Measurements from ENCODE around the gene ADSL.
"Not testable (repeated sequence)": the region's sequence is repeated elsewhere in the genome, so short reads cannot be mapped to it uniquely, and the experiment has no call there.

Gene ADSL

DNA sequence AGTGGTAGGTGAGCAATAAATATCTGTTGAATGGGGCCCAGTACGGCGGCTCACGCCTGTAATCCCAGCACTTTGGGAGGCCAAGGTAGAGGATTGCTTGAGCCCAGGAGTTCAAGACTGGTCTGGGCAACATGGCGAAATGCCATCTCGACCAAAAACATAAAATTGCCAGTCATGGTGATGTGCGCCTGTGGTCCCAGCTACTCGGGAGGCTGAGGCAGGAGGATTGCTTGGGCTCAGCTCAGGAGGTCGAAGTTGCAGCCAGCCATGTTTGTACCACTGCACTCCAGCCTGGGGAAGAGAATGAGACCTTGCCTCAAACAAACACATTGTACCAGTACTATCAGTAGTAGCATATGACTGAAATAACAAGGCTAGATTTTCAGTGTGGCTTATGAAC is 28.3 kb downstream of the ADSL start:
- no peak for DNase-seq

DNA sequence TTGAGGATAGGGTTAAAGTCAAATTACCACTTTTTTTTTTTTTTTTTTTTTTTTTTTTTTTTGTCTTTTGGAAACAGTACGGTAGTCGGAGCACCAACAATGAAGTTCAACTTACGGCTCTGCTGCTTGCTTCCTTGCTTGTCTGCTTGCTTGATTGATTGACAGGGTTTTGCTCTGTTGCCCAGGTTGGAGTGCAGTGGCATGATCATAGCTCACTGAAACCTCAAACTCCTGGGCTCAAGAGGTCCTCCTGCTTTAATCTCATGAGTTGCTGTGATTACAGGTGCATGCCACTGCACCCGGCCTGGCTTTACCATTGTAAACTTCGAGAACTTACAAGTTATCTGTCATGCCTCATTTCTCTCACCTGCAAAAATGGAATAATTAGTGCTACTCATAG is 29.8 kb downstream of the ADSL start:
- DNase-seq: no peak

DNA sequence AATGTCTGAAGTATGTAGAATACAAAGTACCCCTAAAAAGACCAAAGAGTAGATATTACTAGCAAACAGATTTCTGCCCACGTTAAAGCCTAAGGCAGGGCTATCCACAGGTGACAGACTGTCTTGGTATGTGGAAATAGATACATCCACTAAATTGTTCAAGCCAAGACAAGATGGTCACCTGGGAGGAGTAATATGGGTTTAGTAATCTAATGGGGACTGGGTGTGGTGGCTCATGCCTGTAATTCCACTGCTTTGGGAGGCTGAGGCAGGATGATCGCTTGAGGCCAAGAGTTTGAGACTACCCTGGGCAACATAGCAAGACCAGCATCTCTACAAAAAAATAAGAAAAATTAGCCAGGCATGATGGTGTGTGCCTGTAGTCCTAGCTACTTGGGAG is 31.6 kb downstream of the ADSL start:
- no peak for DNase-seq

DNA sequence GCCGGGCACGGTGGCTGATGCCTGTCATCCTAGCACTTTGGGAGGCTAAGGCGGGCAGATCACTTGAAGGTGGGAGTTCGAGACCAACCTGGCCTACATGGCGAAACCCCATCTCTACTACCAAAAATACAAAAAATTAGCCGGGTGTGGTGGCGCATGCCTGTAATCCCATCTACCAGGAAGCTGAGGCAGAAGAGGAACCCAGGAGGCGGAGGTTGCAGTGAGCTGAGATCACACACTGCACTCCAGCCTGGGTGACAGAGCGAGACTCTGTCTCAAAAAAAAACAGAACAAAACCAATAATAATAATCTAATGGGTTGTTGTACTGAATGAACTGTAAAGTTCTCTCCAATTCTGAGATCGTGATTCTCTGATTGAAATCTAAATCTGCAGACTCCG is 32.1 kb downstream of the ADSL start:
- DNase-seq: not testable (repeated sequence)

DNA sequence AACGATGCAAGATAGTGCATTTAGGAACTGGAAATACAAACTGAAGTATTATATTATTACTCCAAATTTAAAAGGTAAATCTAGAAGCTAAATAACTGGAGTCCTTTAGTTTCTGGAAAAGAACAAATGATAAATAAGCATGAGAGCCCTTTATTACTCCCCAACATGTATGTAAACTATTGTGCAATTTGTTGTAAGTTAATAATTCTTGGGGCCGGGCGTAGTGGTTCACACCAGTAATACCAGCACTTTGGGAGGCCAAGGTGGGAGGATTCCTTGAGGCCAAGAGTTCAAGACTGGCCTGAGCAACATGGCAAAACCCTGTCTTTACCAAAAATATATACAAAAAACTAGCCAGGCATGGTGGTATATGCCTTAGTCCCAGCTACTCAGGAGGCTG is 35.2 kb downstream of the ADSL start:
- DNase-seq: no peak

DNA sequence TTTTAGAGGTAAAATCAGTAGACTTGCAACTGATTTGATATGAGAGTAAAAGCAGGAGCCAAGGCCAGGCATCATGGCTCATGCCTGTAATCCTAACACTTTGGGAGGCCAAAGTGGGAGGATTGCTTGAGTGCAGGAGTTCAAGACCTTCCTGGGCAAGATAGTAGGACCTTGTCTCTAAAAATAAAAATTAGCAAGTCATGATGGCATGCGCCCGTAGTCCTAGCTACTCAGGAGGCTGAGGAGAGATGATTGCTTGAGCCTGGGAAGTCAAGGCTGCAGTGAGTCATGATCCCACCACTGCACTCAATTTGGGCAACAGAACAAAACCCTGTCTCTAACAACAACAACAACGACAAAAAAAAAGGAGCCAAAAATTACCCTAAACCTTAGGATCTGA is 37.6 kb downstream of the ADSL start:
- DNase-seq: peak; percentile 65

DNA sequence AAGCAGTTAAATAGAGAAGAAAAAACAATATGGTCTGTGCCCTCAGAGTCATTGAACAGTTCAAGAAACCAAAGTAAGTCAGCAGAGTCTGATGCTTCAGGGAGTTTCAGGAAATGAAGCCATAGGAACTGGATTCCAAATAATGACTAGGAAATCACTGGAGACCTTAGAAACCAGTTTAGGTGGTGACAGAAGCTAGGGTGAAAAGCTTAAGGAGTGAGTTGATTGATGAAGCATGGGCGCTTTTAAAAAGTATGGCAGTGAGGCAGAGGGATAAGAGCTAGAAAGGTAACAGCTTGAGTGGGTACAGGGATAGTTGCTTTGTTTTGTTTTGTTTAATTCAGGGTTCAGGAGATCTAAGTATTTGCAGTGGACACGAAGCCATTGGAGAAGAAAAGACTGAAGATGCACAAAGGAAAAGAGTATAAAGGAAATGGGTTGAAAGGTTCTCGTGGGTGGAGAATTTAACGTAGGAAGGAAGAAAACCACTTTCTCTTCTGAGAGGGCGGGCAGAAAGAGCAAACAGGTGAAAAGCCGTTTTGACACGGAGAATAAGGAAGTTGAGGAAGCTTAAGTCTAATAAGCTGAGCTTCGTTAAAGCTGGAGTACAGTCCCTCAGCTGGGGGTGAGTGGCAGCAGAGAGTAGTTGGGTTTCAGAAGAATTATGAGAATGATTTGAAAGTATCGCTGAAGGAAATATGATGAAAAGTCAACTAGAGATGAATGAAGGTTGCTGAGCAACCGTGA is 38.9 kb downstream of the ADSL start:
- no peak for DNase-seq

DNA sequence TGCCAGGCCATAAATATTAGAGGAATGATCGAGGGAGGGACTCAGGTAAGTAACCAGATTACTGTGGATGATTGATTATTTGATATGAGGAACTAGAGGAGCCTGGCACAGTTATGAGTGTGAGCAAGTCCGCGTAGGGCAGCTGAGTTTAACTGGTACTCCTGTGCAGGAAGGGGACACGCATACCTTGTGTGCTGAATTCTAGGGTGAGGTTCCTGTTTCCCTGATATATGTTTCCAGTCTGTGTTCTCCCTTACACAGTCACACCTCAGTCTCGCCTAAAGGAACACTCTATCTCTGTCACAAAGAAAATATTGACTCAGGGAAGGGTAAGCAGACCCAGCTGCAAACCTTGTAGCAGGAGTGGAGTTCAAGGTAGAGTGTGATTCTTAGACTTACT is 41.4 kb downstream of the ADSL start:
- no peak for DNase-seq

DNA sequence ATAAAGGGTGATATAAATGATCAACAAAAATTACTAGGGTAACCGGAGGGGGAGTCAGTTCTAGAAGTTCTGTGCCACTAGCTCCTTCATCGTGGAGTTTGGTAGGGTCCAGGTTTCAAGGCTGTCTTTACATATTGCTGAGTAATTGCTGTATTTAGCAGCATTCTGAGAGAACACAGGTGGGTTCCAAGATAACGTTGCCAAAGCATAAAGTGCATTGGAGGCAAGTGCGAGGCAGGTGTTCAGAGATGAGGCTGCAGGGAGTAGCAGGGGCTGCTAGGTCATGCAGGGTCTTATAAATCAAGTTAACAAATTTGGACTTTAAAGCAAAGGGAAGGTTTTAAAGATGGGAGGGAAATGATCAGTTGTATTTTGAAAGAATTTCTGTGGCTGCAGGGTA is 41.9 kb downstream of the ADSL start:
- DNase-seq: no peak

DNA sequence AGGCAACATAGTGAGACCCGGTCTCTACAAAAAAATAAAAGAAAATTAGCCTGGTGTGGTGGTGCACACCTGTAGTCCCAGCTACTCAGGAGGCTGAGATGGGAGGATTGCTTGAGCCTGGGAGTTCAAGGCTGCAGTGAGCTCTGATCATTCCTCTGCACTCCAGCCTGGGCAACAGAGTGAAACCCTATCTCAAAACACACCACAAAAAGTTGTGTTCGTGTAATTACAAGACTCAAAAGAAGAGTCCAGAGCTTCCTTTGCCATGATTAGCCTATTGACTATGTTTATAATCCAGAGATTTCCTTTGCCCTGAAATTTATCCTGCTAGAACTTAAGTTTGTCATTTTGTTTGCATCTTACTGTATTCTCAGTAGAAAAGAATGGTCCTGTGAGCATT is 45.1 kb downstream of the ADSL start:
- no peak for DNase-seq

DNA sequence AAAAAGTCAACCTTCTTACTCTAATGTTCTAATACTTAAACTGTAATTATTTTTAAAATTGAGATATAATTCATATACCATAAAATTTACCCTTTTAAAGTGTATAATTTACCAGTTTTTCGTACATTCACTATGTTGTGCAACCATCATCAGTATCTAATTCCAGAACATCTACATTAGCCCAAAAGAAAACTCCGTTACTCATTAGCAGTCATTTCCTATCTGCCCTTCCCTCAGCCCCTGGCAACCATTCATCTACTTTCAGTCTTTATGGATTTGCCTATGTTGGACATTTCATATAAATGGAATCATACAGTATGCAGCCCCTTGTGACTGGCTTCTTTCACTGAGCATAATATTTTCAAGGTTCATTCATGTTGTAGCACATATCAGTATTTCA is 46.3 kb downstream of the ADSL start:
- no peak for DNase-seq

DNA sequence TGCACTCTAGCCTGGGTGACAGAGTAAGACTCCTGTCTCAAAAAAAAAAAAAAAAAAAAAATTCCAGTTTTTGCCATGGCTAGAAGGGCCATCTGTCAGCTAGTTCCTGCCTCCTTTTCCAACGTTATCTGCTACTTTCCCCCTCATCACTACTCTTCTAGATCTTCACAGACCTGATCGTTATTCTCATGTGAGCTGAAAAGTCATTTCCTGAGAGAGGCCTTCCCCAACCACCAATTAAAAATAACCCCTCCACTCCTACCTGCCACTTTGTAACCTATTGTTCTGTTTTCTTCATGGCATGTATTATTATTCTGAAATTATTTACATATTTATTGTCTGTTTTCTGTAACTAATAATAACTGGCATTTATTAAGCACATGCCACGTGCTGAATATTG is 48.3 kb downstream of the ADSL start:
- no peak for DNase-seq

DNA sequence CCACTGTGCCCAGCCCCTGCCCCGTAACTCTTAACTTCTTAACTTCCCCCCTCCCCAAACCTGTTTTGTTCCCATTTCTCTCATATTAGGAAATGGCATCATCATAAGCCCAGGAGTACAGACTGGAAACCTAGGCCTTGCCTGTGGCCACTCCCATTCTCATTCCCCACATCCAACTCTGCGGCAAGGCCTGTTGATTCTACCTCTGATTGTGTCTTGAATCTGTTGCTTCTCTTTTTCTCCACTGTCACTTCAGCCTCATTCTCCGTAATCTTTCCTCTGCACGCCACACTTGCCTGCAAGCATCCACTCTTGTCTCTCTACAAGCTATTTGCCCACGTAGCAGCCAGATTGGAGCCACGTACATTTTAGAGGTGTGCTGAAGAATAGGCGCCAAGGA is 49.3 kb downstream of the ADSL start:
- no peak for DNase-seq

DNA sequence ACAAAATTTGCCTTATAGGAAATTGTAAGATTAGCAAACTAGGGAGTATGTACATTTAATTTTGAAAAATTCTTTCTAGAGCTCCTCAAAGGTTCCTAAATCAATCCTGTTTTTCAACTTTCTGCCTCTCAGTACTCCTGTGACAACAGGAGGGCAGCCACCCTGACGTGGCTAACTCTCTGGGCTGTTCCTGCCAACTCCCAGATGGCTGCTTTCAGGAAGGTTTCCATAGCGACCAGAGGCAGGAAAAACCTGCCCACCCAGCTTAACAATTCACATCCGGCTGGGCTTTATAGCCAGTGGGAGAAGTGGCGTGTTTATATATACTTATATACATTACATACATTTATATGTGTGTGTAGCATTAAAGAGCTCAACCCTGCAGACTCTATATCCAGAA is 50.6 kb downstream of the ADSL start:
- DNase-seq: peak; percentile 77

DNA sequence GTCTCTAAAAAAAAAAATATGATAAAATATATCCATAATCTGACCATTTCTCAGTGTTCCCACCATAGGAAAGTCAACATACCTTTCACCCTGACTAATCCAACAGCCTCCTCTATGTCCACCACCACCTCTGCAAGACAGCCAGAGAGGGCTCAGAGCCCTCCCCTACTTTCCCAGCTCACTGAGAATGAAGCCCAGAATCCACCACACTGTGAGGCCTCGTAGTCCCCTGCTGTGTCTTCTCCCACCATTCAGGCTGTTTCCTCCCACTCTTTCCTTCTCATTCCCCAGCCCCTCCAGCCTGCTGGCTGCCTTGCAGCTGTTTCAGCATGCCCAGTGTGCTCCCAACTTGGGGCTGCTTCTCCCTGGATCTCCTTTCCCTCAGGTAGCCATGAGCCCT is 51.1 kb downstream of the ADSL start:
- DNase-seq: peak; percentile 24

DNA sequence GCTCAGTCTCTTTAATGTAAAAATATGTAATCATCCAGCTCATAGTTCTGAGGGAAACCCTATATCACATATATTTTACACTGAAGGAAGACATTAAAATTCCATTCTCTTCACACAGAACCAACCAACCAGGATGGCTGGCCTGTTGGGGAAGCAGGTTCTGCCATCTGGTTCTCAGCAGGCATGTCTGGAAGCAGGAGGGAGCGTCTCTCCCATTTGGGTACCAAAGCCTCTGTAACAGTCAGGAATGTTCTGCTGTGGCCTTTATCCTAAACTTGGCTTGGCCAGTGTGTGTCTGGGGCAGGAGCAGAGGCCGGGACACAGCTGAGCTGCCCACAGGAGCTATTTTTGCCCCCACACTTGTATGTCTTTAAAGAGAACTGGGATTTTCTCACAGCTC is 53.3 kb downstream of the ADSL start:
- DNase-seq: peak; percentile 57

DNA sequence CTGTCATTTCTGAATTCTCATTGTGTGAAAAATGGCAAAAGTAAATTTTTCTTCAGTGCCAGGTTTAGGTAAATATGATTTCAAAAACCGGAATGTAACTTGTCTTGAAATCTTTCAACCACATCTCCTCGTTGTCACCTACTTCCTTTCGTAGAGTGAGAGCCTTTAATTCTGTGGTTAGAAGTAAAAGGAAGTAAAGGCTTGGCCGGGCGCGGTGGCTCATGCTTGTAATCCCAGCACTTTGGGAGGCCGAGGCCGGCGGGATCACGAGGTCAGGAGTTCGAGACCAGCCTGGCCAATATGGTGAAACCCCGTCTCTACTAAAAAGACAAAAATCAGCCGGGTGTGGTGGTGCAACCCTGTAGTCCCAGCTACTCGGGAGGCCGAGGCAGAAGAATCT is 53.9 kb downstream of the ADSL start:
- DNase-seq: no peak

DNA sequence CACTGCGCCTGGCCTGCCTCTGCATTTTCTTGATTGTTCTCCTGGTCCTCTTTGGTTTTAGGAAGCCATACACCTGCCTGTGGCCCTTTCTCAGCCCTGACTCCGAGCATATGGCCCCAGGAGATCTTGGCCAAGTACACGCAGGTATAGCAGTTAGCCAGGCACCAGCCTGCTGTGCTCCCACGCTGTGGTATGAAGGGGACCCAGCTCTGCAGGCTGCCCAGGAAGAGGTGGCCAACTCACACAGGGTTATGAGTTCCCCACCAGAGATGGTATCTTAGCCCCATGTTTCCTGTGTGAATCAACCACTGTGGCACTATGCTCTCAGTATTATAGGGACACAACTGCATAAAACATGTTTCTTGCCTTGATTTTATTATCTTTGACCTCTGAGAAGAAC is 55.2 kb downstream of the ADSL start:
- DNase-seq: no peak

DNA sequence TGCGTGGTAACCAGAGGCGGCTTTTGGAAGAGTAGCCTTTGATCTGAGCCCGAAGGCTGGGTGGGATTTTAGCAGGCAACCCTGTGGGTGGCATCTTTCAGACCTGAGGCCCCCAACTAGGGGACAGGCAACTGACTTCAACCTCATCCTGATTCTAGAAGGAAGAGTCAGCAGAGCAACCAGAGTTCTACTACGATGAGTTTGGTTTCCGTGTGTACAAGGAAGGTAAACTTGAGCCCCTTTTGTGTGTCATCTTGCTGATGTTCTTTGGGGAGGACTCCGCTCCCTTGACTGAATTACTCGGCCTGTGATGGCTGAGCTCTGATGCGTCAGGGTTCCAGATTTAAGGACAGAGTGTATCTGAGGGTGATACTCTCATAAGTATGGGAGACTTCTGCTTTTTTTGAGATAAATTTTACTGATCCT is 55.7 kb downstream of the ADSL start:
- DNase-seq: no peak

DNA sequence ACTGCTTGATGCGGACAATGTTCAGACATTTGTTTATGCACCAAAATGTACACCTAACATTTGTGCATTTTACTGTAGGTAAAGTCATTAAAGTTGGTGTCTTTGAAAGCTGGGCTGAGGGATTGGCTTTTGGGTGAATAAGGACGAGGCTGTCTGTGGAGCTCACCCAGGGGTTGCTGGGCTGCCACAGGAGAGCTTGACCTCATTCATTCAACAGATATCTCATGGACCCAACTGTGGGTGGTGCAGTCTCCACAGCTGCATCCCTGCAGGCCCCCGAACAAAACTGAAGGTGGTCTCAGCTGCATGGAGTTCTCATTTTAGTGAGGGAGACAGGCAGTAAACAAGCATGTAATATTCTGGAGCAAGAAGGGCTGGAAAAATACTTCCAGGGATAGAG is 56.8 kb downstream of the ADSL start:
- no peak for DNase-seq

DNA sequence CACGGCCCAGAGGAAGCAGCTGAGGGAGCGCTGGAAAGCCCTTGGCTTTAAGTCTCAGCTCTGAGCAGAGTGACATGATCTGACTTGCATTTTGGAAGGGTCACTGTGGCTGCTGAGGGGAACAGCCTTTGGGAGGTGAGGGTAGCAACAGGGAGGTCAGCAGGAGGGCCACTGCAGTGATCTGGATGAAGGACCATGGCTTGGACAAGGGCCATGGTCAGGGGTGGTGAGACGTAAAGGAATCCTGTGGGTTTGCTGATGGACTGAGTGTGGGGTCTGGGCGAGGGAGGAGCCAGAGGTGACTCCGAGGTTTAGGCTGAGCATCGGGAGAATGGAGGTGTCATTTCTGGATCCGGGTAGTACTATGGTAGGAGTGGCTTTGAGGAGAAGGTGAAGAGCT is 57.4 kb downstream of the ADSL start:
- no peak for DNase-seq

DNA sequence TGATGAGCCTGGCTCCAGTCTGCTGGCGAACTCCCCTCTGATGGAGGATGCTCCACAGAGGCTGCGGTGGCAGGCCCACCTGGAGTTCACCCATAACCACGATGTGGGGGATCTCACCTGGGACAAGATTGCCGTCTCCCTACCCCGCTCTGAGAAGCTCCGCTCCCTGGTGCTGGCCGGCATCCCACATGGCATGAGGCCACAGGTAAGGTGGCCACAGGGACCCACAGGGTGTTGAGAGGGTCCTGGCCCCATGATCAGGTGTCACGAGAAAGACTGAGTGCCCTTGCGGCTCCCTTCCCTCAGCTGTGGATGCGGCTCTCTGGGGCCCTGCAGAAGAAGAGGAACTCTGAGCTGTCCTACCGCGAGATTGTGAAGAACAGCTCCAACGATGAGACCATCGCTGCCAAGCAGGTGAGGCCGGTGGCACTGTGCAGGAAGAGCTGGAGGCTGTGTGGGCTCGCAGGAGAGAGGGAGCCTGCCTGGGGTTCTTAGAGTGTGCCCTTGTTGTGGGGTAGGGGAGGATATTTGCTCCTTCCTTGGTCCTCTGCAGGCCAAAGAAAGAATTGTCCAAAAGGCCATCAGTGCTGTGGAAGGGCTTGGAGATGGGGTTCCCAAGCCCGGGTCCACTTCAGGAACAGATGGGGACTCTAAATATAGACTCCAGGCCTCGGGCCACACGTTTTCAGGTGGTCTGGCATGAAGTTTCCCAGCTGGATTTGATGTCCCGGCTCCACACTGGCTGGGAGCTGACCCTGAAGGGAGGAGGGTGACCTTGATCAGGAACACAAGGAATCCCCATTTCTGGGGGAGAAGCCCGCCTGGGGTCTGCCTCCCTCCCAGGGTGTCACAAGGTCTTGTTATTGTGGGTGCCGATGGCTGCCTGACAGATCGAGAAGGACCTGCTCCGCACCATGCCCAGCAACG is 58.2 kb downstream of the ADSL start:
- DNase-seq: no peak

DNA sequence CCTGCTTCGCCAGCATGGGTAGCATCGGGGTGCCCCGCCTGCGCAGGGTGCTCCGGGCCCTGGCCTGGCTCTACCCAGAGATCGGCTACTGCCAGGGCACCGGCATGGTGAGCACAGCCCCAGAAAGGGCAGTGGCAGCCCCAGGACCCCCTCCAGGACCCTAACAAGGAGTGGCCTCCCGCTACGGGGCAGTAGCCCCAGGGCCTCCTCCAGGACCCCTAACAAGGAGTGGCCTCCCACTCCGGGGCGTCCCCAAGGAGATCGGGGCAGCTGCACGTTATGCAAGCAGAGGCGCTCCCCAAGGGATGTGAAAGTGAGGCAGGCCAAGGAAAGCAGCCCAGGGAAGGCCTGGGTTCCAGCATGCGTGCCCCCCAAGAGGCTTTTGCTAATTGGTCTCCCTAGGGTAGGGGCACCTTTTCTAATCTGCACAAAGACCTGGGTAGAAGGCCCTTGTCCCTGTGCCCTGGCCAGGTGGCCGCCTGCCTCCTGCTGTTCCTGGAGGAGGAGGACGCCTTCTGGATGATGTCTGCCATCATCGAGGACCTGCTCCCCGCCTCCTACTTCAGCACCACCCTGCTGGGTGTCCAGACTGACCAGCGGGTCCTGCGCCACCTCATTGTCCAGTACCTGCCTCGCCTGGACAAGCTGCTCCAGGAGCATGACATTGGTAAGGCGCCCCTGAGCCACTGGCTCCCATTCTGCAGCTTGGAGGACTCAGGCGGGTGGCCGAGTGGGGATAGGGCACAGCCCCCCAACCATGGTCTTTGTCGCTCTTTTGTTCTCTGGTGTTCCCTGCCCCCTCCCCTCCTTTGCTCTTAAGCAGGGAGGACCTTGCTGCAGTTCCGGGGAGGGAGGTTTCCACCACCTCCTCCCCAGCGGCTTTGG is 59.1 kb downstream of the ADSL start:
- no peak for DNase-seq
